GF-D8 (cell line): Measurements from ENCODE around the gene ZBP1.

Experiments
- DNase-seq: peaks from one replicate; lab custom pipeline; 2025; lab: John Stamatoyannopoulos, UW

The ZBP1 gene

GRCh38 chr20:57558614-57559288, 61.5 kb downstream of the ZBP1 start:
- DNase-seq = no peak

- DNase-seq = no peak
Measured at GRCh38 chr20:57557926-57558613, 62.2 kb downstream of the ZBP1 start.

GRCh38 chr20:57556980-57557274, 63.3 kb downstream of the ZBP1 start:
- no peak for DNase-seq

GRCh38 chr20:57555457-57556184, 64.6 kb downstream of the ZBP1 start:
- DNase-seq = no peak
